ENCODE measurements around the gene MAML2. TPM values are rescaled to one million over a fixed set of nuclear protein-coding genes. Genes with fewer than 3 reads are reported as not detected.

The MAML2 gene
- total and polyA plus RNA-seq, 9 of the 15 experiments (the other 6 are each of a cell fraction or from before 2014, with no cell fraction given) = 0.79 to 6.8 (median 4.8) TPM

DNA sequence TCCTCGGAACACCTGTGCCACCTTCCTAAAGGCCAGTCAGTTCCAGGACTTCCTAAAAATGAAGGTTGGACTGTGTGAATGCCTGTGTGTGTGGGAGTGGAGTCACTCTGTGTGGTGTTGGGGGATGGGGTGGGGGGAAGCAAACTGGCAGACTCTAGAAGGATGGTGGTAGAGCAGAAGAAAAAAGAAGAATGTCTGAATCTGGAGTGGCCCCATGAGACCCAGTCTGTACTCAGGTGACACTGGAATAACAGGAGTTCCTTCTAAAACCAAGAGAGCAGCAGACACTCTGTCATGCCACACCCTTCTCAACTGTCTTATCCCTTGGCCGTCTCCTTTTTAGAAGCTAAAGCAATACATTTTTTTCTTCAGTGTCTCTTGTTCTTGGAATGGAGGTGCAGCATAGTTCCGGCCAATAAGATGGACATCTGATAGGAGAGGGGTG is 82.9 kb downstream of the MAML2 start (continued):
- TF ChIP-seq, protein P1, sequence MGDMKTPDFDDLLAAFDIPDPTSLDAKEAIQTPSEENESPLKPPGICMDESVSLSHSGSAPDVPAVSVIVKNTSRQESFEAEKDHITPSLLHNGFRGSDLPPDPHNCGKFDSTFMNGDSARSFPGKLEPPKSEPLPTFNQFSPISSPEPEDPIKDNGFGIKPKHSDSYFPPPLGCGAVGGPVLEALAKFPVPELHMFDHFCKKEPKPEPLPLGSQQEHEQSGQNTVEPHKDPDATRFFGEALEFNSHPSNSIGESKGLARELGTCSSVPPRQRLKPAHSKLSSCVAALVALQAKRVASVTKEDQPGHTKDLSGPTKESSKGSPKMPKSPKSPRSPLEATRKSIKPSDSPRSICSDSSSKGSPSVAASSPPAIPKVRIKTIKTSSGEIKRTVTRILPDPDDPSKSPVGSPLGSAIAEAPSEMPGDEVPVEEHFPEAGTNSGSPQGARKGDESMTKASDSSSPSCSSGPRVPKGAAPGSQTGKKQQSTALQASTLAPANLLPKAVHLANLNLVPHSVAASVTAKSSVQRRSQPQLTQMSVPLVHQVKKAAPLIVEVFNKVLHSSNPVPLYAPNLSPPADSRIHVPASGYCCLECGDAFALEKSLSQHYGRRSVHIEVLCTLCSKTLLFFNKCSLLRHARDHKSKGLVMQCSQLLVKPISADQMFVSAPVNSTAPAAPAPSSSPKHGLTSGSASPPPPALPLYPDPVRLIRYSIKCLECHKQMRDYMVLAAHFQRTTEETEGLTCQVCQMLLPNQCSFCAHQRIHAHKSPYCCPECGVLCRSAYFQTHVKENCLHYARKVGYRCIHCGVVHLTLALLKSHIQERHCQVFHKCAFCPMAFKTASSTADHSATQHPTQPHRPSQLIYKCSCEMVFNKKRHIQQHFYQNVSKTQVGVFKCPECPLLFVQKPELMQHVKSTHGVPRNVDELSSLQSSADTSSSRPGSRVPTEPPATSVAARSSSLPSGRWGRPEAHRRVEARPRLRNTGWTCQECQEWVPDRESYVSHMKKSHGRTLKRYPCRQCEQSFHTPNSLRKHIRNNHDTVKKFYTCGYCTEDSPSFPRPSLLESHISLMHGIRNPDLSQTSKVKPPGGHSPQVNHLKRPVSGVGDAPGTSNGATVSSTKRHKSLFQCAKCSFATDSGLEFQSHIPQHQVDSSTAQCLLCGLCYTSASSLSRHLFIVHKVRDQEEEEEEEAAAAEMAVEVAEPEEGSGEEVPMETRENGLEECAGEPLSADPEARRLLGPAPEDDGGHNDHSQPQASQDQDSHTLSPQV (IDR thresholded peaks at IDR 0.05) = peak; percentile 53; the same call in 1 of the 2 replicates
- 0 out of 4 replicates have a peak, but pooled peaks of 1 of the 2 experiments have one; percentile 15 for TF ChIP-seq FOXK2 (conservative IDR thresholded peaks at IDR 0.05 in 1 of 2, IDR thresholded peaks at IDR 0.05 in 1 of 2; ENCODE audit: low read depth in 2 of 2)
- TF ChIP-seq EGR1 (conservative IDR thresholded peaks at IDR 0.05) = peak; percentile 57
- peak in 1 of 2 experiments; percentile 11; a peak in 1 of 4 replicates for TF ChIP-seq RAD21 (CRISPR knock-in tag; conservative IDR thresholded peaks at IDR 0.05 in 1 of 2, IDR thresholded peaks at IDR 0.05 in 1 of 2)
- TF ChIP-seq SMARCB1 (IDR thresholded peaks at IDR 0.05; ENCODE audit: insufficient read length, low read depth) = no peak
- TF ChIP-seq NELFE (IDR thresholded peaks at IDR 0.05; ENCODE audit: insufficient read depth, insufficient read length) = no peak
- no peak for TF ChIP-seq ETV6 (IDR thresholded peaks at IDR 0.05; ENCODE audit: borderline replicate concordance in 1 of 2, low read depth in 2 of 2, low read length in 1 of 2)
- no peak for TF ChIP-seq ETV6 (CRISPR knock-in tag; IDR thresholded peaks at IDR 0.05; ENCODE audit: borderline replicate concordance)
- no peak for TF ChIP-seq HLTF (IDR thresholded peaks at IDR 0.05)
- no peak for TF ChIP-seq RBM17 (IDR thresholded peaks at IDR 0.05; ENCODE audit: borderline replicate concordance, low read depth, low read length)

Data from K562 (cell line).